HFFc6 (cell line): ENCODE data around the gene IKZF2. TPM values are rescaled to one million over a fixed set of nuclear protein-coding genes. Genes with fewer than 3 reads are reported as not detected.

Source experiments
- DNase-seq: peaks from one replicate; pipeline ENCODE4 v3.0.0-alpha.2; 2018
- H3K27ac Mint-ChIP-seq: 2 replicates; pipeline ENCODE4 v1.8.0; 2020; ENCODE audit warnings: mild to moderate bottlenecking, mixed read lengths
- H3K27me3 Mint-ChIP-seq: 2 replicates; pipeline ENCODE4 v1.8.0; 2021; ENCODE audit warnings: mild to moderate bottlenecking, moderate library complexity, mixed read lengths; ENCODE audit not compliant: insufficient read depth
- H3K36me3 Mint-ChIP-seq: 2 replicates; pipeline ENCODE4 v1.8.0; 2021; ENCODE audit warnings: low read depth, mixed read lengths
- H3K4me1 Mint-ChIP-seq: 2 replicates; pipeline ENCODE4 v1.8.0; 2020; ENCODE audit warnings: low read depth, mixed read lengths
- H3K4me3 Mint-ChIP-seq: 2 replicates; pipeline ENCODE4 v1.8.0; 2020; ENCODE audit warnings: mild to moderate bottlenecking, moderate library complexity, mixed read lengths
- H3K9me3 Mint-ChIP-seq: 2 replicates; pipeline ENCODE4 v1.8.0; 2020; ENCODE audit warnings: mild to moderate bottlenecking, mixed read lengths
- total RNA-seq, 6 experiments: library from RNA; stranded (reverse); fragmentation: NEBNext Ultra II Directional; extraction: Animal tissue kit (Norgen Biotek cat#: 25700); gene quantifications; 2 replicates in 1 of 6; 3 replicates in 5 of 6; pipeline ENCODE4 v1.2.3, GENCODE V29; 2021
- TF ChIP-seq, protein P1 (sequence below): fragments of 200-600 bp; sonication (generic); IDR thresholded peaks from 2 replicates; pipeline ENCODE4 v1.5.0; 2021; ENCODE audit warnings: antibody characterized with exemption, mild to moderate bottlenecking

The IKZF2 gene
- total RNA-seq, 6 experiments from 2014 or later: 6.5 to 12.3 (median 10.2) TPM

DNA sequence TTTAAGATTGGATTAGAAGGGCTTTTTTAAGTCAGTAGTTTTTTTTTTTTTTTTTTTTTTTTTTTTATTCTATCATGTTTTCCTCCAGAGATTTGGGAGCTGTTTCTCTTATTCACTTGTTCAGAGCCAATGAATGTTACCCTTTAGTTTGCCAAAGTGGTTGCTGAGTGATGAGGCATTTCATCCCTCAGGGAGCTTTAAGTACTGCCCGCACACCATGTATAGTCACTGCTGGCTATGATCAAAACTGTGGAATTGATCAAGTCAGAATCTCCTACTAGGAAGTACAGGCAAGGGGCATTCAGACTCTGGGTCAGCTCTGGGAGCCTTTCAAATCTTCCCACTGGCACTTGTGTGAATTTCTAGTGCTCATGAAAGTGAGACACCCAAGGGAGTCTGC is 201.6 kb downstream of the IKZF2 start:
- Mint-ChIP-seq H3K36me3 (no peaks in the 10 kb centered on the region; the same call in 1 of the 2 replicates), H3K27me3 (no peaks in the 10 kb centered on the region), H3K9me3 (no peaks in the 10 kb centered on the region), H3K27ac (no peak overlapping the region), H3K4me1 (peaks cover 28% of the 10 kb centered on the region; the same call in 1 of the 2 replicates), H3K4me3 (no peak overlapping the region)
- TF ChIP-seq, protein P1, sequence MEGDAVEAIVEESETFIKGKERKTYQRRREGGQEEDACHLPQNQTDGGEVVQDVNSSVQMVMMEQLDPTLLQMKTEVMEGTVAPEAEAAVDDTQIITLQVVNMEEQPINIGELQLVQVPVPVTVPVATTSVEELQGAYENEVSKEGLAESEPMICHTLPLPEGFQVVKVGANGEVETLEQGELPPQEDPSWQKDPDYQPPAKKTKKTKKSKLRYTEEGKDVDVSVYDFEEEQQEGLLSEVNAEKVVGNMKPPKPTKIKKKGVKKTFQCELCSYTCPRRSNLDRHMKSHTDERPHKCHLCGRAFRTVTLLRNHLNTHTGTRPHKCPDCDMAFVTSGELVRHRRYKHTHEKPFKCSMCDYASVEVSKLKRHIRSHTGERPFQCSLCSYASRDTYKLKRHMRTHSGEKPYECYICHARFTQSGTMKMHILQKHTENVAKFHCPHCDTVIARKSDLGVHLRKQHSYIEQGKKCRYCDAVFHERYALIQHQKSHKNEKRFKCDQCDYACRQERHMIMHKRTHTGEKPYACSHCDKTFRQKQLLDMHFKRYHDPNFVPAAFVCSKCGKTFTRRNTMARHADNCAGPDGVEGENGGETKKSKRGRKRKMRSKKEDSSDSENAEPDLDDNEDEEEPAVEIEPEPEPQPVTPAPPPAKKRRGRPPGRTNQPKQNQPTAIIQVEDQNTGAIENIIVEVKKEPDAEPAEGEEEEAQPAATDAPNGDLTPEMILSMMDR: no peak
- no peak for DNase-seq

Other genes with a start within 250 kb of the IKZF2 start
- gene SPAG16, start 132.9 kb upstream of the IKZF2 start, total RNA-seq: 10 to 100 TPM; 15.4 to 20.0 (median 17.5) TPM